OCI-LY1 (cell line): ENCODE data around the gene SSBP2.

Experiments used
- H2AFZ ChIP-seq: fragments of 200-600 bp; sonication (generic), shearing (Covaris generic); 2 replicates; pipeline ENCODE4 v1.6.0; 2014; ENCODE audit warnings: antibody characterized with exemption, mild to moderate bottlenecking, low read length
- H3F3A ChIP-seq: fragments of 200-600 bp; sonication (generic), shearing (Covaris generic); 2 replicates; pipeline ENCODE4 v1.6.0; 2014; ENCODE audit warnings: mild to moderate bottlenecking, antibody characterized with exemption, low read length, moderate library complexity; ENCODE audit not compliant: insufficient read depth
- H3K27ac ChIP-seq: fragments of 200-600 bp; sonication (generic); 2 replicates; pipeline ENCODE4 v1.5.1; 2014; ENCODE audit warnings: low read length, mixed run types, mild to moderate bottlenecking, low read depth; ENCODE audit not compliant: poor library complexity, severe bottlenecking
- H3K27me3 ChIP-seq: fragments of 200-600 bp; sonication (generic); 2 replicates; pipeline ENCODE4 v1.6.0; 2014; ENCODE audit warnings: antibody characterized with exemption, mild to moderate bottlenecking, low read length, moderate library complexity; ENCODE audit not compliant: insufficient read depth
- H3K36me3 ChIP-seq: fragments of 200-600 bp; sonication (generic); 2 replicates; pipeline ENCODE4 v1.6.1; 2014; ENCODE audit warnings: mild to moderate bottlenecking, antibody characterized with exemption, low read length, moderate library complexity, mixed read lengths; ENCODE audit not compliant: insufficient read depth
- H3K4me1 ChIP-seq: fragments of 200-600 bp; sonication (generic); 2 replicates; pipeline ENCODE4 v1.5.1; 2014; ENCODE audit warnings: mild to moderate bottlenecking, low read length, moderate library complexity; ENCODE audit not compliant: insufficient read depth, severe bottlenecking
- H3K4me2 ChIP-seq: fragments of 200-600 bp; sonication (generic), shearing (Covaris generic); 2 replicates; pipeline ENCODE4 v1.6.1; 2014; ENCODE audit warnings: low read length
- H3K4me3 ChIP-seq: fragments of 200-600 bp; sonication (generic); 2 replicates; pipeline ENCODE4 v1.5.1; 2014; ENCODE audit warnings: low read length, low read depth, mild to moderate bottlenecking, mixed read lengths; ENCODE audit not compliant: poor library complexity, severe bottlenecking
- H3K79me2 ChIP-seq: fragments of 200-600 bp; shearing (Covaris generic); 2 replicates; pipeline ENCODE4 v1.6.1; 2016; ENCODE audit warnings: mixed run types, low read length, mixed read lengths; ENCODE audit not compliant: insufficient read depth
- H3K9ac ChIP-seq: fragments of 200-600 bp; sonication (generic), shearing (Covaris generic); 2 replicates; pipeline ENCODE4 v1.6.1; 2014; ENCODE audit warnings: mild to moderate bottlenecking, low read length, mixed read lengths
- H3K9me2 ChIP-seq: fragments of 200-600 bp; sonication (generic), shearing (Covaris generic); 2 replicates; pipeline ENCODE4 v1.6.1; 2014; ENCODE audit warnings: low read depth, mild to moderate bottlenecking, low read length, mixed read lengths
- H3K9me3 ChIP-seq: fragments of 200-600 bp; shearing (Covaris generic); 2 replicates; pipeline ENCODE4 v1.6.1; 2014; ENCODE audit warnings: low read length, mixed read lengths
- H4K20me1 ChIP-seq: fragments of 200-600 bp; sonication (generic), shearing (Covaris generic); 2 replicates; pipeline ENCODE4 v1.6.0; 2016; ENCODE audit warnings: mild to moderate bottlenecking, low read length; ENCODE audit not compliant: insufficient read depth
- EZH2 ChIP-seq: fragments of 200-600 bp; sonication (generic), shearing (Covaris generic); IDR thresholded peaks from 2 replicates; pipeline ENCODE4 v1.8.0; 2017; ENCODE audit warnings: borderline replicate concordance, mixed run types, mild to moderate bottlenecking, antibody characterized with exemption, low read length, moderate library complexity, mixed read lengths
- TF ChIP-seq, protein P1 (sequence below): fragments of 200-600 bp; sonication (generic), shearing (Covaris generic); IDR thresholded peaks from 2 replicates; pipeline ENCODE4 v1.5.1; 2017; ENCODE audit warnings: mild to moderate bottlenecking, antibody characterized with exemption, low read length, moderate library complexity, mixed read lengths

Gene SSBP2

GRCh38 chr5:81787474-81788242, 36.8 kb upstream of the SSBP2 start:
- Histone ChIP-seq H3F3A (no peaks in the 10 kb centered on the region), H3K4me3 (no peak overlapping the region), H2AFZ (no peak overlapping the region), H3K9ac (no peak overlapping the region), H3K9me2 (no peaks in the 10 kb centered on the region), H3K27me3 (no peaks in the 10 kb centered on the region), H4K20me1 (no peaks in the 10 kb centered on the region), H3K27ac (no peak overlapping the region), H3K4me2 (no peak overlapping the region), H3K79me2 (no peaks in the 10 kb centered on the region), H3K4me1 (peaks cover 7% of the 10 kb centered on the region), H3K36me3 (no peaks in the 10 kb centered on the region), H3K9me3 (no peaks in the 10 kb centered on the region)
- TF ChIP-seq, protein P1, sequence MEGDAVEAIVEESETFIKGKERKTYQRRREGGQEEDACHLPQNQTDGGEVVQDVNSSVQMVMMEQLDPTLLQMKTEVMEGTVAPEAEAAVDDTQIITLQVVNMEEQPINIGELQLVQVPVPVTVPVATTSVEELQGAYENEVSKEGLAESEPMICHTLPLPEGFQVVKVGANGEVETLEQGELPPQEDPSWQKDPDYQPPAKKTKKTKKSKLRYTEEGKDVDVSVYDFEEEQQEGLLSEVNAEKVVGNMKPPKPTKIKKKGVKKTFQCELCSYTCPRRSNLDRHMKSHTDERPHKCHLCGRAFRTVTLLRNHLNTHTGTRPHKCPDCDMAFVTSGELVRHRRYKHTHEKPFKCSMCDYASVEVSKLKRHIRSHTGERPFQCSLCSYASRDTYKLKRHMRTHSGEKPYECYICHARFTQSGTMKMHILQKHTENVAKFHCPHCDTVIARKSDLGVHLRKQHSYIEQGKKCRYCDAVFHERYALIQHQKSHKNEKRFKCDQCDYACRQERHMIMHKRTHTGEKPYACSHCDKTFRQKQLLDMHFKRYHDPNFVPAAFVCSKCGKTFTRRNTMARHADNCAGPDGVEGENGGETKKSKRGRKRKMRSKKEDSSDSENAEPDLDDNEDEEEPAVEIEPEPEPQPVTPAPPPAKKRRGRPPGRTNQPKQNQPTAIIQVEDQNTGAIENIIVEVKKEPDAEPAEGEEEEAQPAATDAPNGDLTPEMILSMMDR, result no peak
- no peak for TF ChIP-seq EZH2

DNA sequence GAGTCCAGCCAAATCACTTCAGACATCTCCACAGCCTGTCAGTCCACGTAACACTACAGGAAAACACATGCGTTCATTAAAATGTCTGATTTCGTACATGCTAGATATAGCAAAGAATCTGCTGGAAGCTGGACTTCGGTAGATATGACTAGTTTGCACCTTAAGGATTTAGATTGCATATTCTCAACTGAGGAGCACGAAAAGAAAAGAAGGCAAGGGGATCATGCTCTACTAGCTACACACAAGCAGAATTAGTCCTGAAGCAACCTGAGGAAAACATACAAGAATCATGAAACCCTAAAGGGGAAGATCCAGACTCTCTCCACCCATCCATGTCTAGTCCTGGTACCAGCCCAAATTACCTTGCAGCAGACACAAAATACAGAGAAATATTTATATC, 36.1 kb upstream of the SSBP2 start:
- no peaks in the 10 kb centered on the region for H3K9me3 ChIP-seq
- no peak for TF ChIP-seq EZH2
- TF ChIP-seq, protein P1, result no peak
- no peak overlapping the region for H3K4me3 ChIP-seq
- no peak overlapping the region for H3K4me2 ChIP-seq
- H4K20me1 ChIP-seq, result no peaks in the 10 kb centered on the region
- H3K27me3 ChIP-seq, result no peaks in the 10 kb centered on the region
- H3K36me3 ChIP-seq, result no peaks in the 10 kb centered on the region
- no peaks in the 10 kb centered on the region for H3K9me2 ChIP-seq
- H3K27ac ChIP-seq, result no peak overlapping the region
- H3K79me2 ChIP-seq, result no peaks in the 10 kb centered on the region
- H3K4me1 ChIP-seq, result peaks cover 7% of the 10 kb centered on the region
- no peaks in the 10 kb centered on the region for H3F3A ChIP-seq
- no peak overlapping the region for H2AFZ ChIP-seq
- no peak overlapping the region for H3K9ac ChIP-seq

DNA sequence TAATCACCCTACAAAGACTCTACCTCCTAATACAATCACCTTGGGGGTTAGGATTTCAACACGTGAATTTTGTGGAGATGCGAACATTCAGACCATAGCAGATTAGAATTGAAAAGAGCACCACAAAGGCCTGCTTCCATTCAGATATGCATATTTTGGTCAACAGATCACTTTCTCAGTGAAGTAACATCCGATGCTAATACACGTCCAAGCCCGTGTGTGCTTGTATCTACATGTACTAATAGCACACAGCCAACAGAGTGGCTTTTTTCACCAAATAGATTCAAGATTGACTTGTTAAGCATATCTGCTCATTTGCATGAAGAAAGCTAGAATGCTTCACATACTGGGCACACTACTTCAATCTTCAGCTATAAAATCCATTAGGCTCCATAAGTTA, 35.6 kb upstream of the SSBP2 start:
- TF ChIP-seq EZH2, result no peak
- TF ChIP-seq, protein P1, result no peak
- H3F3A ChIP-seq, result no peaks in the 10 kb centered on the region
- no peak overlapping the region for H3K27ac ChIP-seq
- H3K9me2 ChIP-seq, result no peaks in the 10 kb centered on the region
- H3K36me3 ChIP-seq, result no peaks in the 10 kb centered on the region
- no peak overlapping the region for H3K4me3 ChIP-seq
- H2AFZ ChIP-seq, result no peak overlapping the region
- H3K27me3 ChIP-seq, result no peaks in the 10 kb centered on the region
- H4K20me1 ChIP-seq, result no peaks in the 10 kb centered on the region
- no peak overlapping the region for H3K9ac ChIP-seq
- H3K4me2 ChIP-seq, result no peak overlapping the region
- peaks cover 7% of the 10 kb centered on the region for H3K4me1 ChIP-seq
- H3K79me2 ChIP-seq, result no peaks in the 10 kb centered on the region
- no peaks in the 10 kb centered on the region for H3K9me3 ChIP-seq
